RWPE2 (cell line): ENCODE results near the gene ACADVL.

ENCODE experiments used
- ATAC-seq: fragments of 200-7000 bp; cut with Tn5 transposase; 3 replicates; pipeline ENCODE4 v1.9.1; 2021; ENCODE audit warnings: low read depth
- DNase-seq: peaks from one replicate; pipeline ENCODE4 v3.0.0-alpha.2; 2020; ENCODE audit warnings: low spot score
- H3K27ac ChIP-seq: fragments of 450-650 bp; 2 replicates; pipeline ENCODE4 v1.5.1; 2017; ENCODE audit warnings: mild to moderate bottlenecking; ENCODE audit not compliant: poor library complexity, severe bottlenecking
- H3K27me3 ChIP-seq: fragments of 250-450 bp; sonication (Bioruptor Pico); 2 replicates; pipeline ENCODE4 v1.5.1; 2021; ENCODE audit warnings: mild to moderate bottlenecking, moderate library complexity; ENCODE audit not compliant: insufficient read depth, poor library complexity, severe bottlenecking
- H3K36me3 ChIP-seq: fragments of 250-450 bp; sonication (Bioruptor Pico); 2 replicates; pipeline ENCODE4 v1.5.1; 2020; ENCODE audit warnings: low read depth, mild to moderate bottlenecking, moderate library complexity
- H3K4me1 ChIP-seq: fragments of 250-450 bp; sonication (Bioruptor Pico); 2 replicates; pipeline ENCODE4 v1.5.1; 2021; ENCODE audit warnings: mild to moderate bottlenecking, moderate library complexity; ENCODE audit not compliant: insufficient read depth, poor library complexity, severe bottlenecking
- H3K4me3 ChIP-seq: fragments of 250-450 bp; sonication (Bioruptor Pico); 2 replicates; pipeline ENCODE4 v1.5.1; 2021; ENCODE audit warnings: mild to moderate bottlenecking, moderate library complexity; ENCODE audit not compliant: severe bottlenecking
- H3K9me3 ChIP-seq: fragments of 250-450 bp; sonication (Bioruptor Pico); 2 replicates; pipeline ENCODE4 v1.5.1; 2021; ENCODE audit warnings: mild to moderate bottlenecking, moderate library complexity; ENCODE audit not compliant: severe bottlenecking
- CTCF ChIP-seq: fragments of 450-650 bp; IDR thresholded peaks from one replicate; pipeline ENCODE4 v1.5.1; 2017; ENCODE audit warnings: mild to moderate bottlenecking, moderate library complexity; ENCODE audit not compliant: poor library complexity, severe bottlenecking

Gene ACADVL

GRCh38 chr17:7175330-7175733, 44.4 kb upstream of the ACADVL start:
- no peaks in the 10 kb centered on the region for H3K36me3 ChIP-seq
- H3K9me3 ChIP-seq, result peaks cover 1% of the 10 kb centered on the region
- DNase-seq (no peak), ATAC-seq (no peak)
- H3K27ac ChIP-seq, result no peak overlapping the region
- TF ChIP-seq CTCF, result no peak
- H3K4me1 ChIP-seq, result no peaks in the 10 kb centered on the region
- H3K4me3 ChIP-seq, result no peak overlapping the region
- H3K27me3 ChIP-seq, result no peaks in the 10 kb centered on the region

GRCh38 chr17:7176107-7176840, 43.5 kb upstream of the ACADVL start:
- TF ChIP-seq CTCF, result no peak
- DNase-seq (no peak), ATAC-seq (no peak)
- H3K27me3 ChIP-seq, result no peaks in the 10 kb centered on the region
- no peaks in the 10 kb centered on the region for H3K4me1 ChIP-seq
- no peaks in the 10 kb centered on the region for H3K36me3 ChIP-seq
- no peak overlapping the region for H3K4me3 ChIP-seq
- H3K27ac ChIP-seq, result no peak overlapping the region
- no peaks in the 10 kb centered on the region for H3K9me3 ChIP-seq

DNA sequence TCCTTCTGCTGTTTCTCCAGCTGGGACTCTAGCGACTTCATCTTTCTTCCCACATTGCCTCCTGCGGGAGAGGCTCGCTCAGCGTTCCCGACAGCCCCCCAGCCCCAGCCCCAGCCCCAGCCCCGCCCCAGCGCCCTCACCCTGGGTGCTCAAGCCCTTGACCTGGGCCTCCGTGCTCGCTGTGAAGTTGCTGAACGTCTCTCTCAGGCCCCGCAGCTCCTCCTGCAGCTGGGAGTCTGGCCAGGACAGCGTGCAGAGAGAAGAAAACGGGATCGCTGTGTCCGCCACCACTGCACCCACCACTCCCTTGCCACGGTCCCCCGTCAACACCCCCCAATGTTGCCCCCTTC, 42.9 kb upstream of the ACADVL start:
- TF ChIP-seq CTCF, result no peak
- no peak for ATAC-seq

GRCh38 chr17:7177191-7177953, 42.4 kb upstream of the ACADVL start:
- Histone ChIP-seq H3K27me3 (no peaks in the 10 kb centered on the region), H3K27ac (no peak overlapping the region), H3K4me1 (no peaks in the 10 kb centered on the region), H3K4me3 (peak overlapping the region; percentile 19), H3K9me3 (no peaks in the 10 kb centered on the region), H3K36me3 (no peaks in the 10 kb centered on the region)
- ATAC-seq (peak; percentile 64), DNase-seq (no peak)
- TF ChIP-seq CTCF, result peak; percentile 88

More for the DNA sequence above, 42.9 kb upstream of the ACADVL start:
- Histone ChIP-seq H3K4me1 (no peaks in the 10 kb centered on the region), H3K4me3 (no peak overlapping the region), H3K9me3 (no peaks in the 10 kb centered on the region), H3K36me3 (no peaks in the 10 kb centered on the region), H3K27ac (no peak overlapping the region), H3K27me3 (no peaks in the 10 kb centered on the region)
- no peak for DNase-seq
